Nephron (organoid): ENCODE results near the gene AHNAK.

Experiments used
- H3K27ac Mint-ChIP-seq, 3 experiments: 2 replicates each; pipeline ENCODE4 v1.8.0; 2020; ENCODE audit warnings: mixed read lengths in 3 of 3, mild to moderate bottlenecking in 2 of 3, moderate library complexity in 1 of 3
- H3K27me3 Mint-ChIP-seq: 2 replicates; pipeline ENCODE4 v1.8.0; 2021; ENCODE audit warnings: low read depth, mild to moderate bottlenecking, moderate library complexity, mixed read lengths
- H3K36me3 Mint-ChIP-seq: 2 replicates; pipeline ENCODE4 v1.8.0; 2020; ENCODE audit warnings: low read depth, mixed read lengths
- H3K4me1 Mint-ChIP-seq: 2 replicates; pipeline ENCODE4 v1.8.0; 2020; ENCODE audit warnings: mixed read lengths
- H3K4me3 Mint-ChIP-seq, 3 experiments: 2 replicates each; pipeline ENCODE4 v1.8.0; 2020; ENCODE audit warnings: mild to moderate bottlenecking in 3 of 3, mixed read lengths in 3 of 3, moderate library complexity in 2 of 3
- H3K9me3 Mint-ChIP-seq: 2 replicates; pipeline ENCODE4 v1.8.0; 2020; ENCODE audit warnings: mixed read lengths
- CTCF ChIP-seq, 3 experiments: fragments of 200-600 bp; sonication (generic); IDR thresholded peaks; one replicate each; pipeline ENCODE4 v1.5.0; 2021; ENCODE audit warnings: antibody characterized with exemption in 3 of 3; ENCODE audit not compliant: unreplicated experiment in 3 of 3

AHNAK gene

GRCh38 chr11:62491571-62492329 lies 54.9 kb downstream of the AHNAK start:
- Mint-ChIP-seq H3K4me3 (no peak overlapping the region), H3K27ac (no peak overlapping the region), H3K36me3 (no peaks in the 10 kb centered on the region), H3K27me3 (peaks cover 19% of the 10 kb centered on the region), H3K4me1 (peaks cover 12% of the 10 kb centered on the region), H3K9me3 (no peaks in the 10 kb centered on the region)
- no peak for TF ChIP-seq CTCF (IDR thresholded peaks at IDR 0.05; ENCODE audit: unreplicated experiment in 3 of 3)

- Mint-ChIP-seq H3K4me1 (peaks cover 14% of the 10 kb centered on the region), H3K9me3 (no peaks in the 10 kb centered on the region), H3K4me3 (no peak overlapping the region), H3K27me3 (peaks cover 22% of the 10 kb centered on the region), H3K27ac (no peak overlapping the region), H3K36me3 (no peaks in the 10 kb centered on the region)
- no peak for TF ChIP-seq CTCF (IDR thresholded peaks at IDR 0.05; ENCODE audit: unreplicated experiment in 3 of 3)
Observed at GRCh38 chr11:62489204-62489603, 57.4 kb downstream of the AHNAK start.

GRCh38 chr11:62487738-62488551 lies 58.7 kb downstream of the AHNAK start:
- H3K4me3 Mint-ChIP-seq, result no peak overlapping the region
- H3K4me1 Mint-ChIP-seq, result peaks cover 14% of the 10 kb centered on the region
- peak overlapping the region in 2 of 3 experiments; percentile 54 to 66 for H3K27ac Mint-ChIP-seq
- H3K27me3 Mint-ChIP-seq, result peaks cover 22% of the 10 kb centered on the region
- H3K9me3 Mint-ChIP-seq, result no peaks in the 10 kb centered on the region
- no peak for TF ChIP-seq CTCF (IDR thresholded peaks at IDR 0.05; ENCODE audit: unreplicated experiment in 3 of 3)
- H3K36me3 Mint-ChIP-seq, result no peaks in the 10 kb centered on the region

GRCh38 chr11:62487136-62487535 lies 59.5 kb downstream of the AHNAK start:
- Mint-ChIP-seq H3K36me3 (no peaks in the 10 kb centered on the region), H3K27me3 (peaks cover 22% of the 10 kb centered on the region), H3K4me1 (peaks cover 19% of the 10 kb centered on the region), H3K9me3 (no peaks in the 10 kb centered on the region), H3K27ac (peak overlapping the region in 2 of 3 experiments; percentile 54 to 66), H3K4me3 (no peak overlapping the region)
- TF ChIP-seq CTCF (IDR thresholded peaks at IDR 0.05; ENCODE audit: unreplicated experiment in 3 of 3), result no peak

GRCh38 chr11:62484352-62484751 lies 62.3 kb downstream of the AHNAK start:
- Mint-ChIP-seq H3K9me3 (no peaks in the 10 kb centered on the region), H3K4me3 (no peak overlapping the region), H3K27me3 (peaks cover 22% of the 10 kb centered on the region), H3K27ac (peak overlapping the region in 2 of 3 experiments; percentile 8 to 19), H3K4me1 (peaks cover 30% of the 10 kb centered on the region), H3K36me3 (no peaks in the 10 kb centered on the region)
- no peak for TF ChIP-seq CTCF (IDR thresholded peaks at IDR 0.05; ENCODE audit: unreplicated experiment in 3 of 3)
